ENCODE data around the gene RDH5. TPM values are rescaled to one million over a fixed set of nuclear protein-coding genes. Genes with fewer than 3 reads are reported as not detected.

Gene RDH5
- total RNA-seq, 4 donors from 2014 or later = 13.8 to 23.0 (median 17.2) TPM

GRCh38 chr12:55737581-55738122, 17.5 kb downstream of the RDH5 start:
- Histone ChIP-seq H3K27me3 (no peaks in the 10 kb centered on the region), H3K4me1 (peaks cover 23 to 33% (median 28%) of the 10 kb centered on the region in 4 donors), H3K27ac (replicated peaks in 1 of 4) (peak overlapping the region; percentile 64 to 78 (median 76)), H3K36me3 (no peaks in the 10 kb centered on the region), H3K9me3 (no peaks in the 10 kb centered on the region), H3K4me3 (peak overlapping the region; percentile 46 to 63 (median 56))
- no peak for DNase-seq (ENCODE audit: extremely low spot score)
- TF ChIP-seq, protein P1, sequence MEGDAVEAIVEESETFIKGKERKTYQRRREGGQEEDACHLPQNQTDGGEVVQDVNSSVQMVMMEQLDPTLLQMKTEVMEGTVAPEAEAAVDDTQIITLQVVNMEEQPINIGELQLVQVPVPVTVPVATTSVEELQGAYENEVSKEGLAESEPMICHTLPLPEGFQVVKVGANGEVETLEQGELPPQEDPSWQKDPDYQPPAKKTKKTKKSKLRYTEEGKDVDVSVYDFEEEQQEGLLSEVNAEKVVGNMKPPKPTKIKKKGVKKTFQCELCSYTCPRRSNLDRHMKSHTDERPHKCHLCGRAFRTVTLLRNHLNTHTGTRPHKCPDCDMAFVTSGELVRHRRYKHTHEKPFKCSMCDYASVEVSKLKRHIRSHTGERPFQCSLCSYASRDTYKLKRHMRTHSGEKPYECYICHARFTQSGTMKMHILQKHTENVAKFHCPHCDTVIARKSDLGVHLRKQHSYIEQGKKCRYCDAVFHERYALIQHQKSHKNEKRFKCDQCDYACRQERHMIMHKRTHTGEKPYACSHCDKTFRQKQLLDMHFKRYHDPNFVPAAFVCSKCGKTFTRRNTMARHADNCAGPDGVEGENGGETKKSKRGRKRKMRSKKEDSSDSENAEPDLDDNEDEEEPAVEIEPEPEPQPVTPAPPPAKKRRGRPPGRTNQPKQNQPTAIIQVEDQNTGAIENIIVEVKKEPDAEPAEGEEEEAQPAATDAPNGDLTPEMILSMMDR (IDR thresholded peaks at IDR 0.05) = no peak
- no peak for TF ChIP-seq POLR2A (IDR thresholded peaks at IDR 0.05; ENCODE audit: low read depth)
- TF ChIP-seq POLR2AphosphoS5 (IDR thresholded peaks at IDR 0.05) = no peak
- TF ChIP-seq EP300 (IDR thresholded peaks at IDR 0.05) = no peak
- WGBS = 2% methylated on average over 4 of the region's 4 CpGs
- intact Hi-C loops (cut with DNase I) = loop anchor here (5.0 kb wide), 2 partner anchors 55 to 80 kb away; partner anchors contain the start of genes ORMDL2 and SARNP

DNA sequence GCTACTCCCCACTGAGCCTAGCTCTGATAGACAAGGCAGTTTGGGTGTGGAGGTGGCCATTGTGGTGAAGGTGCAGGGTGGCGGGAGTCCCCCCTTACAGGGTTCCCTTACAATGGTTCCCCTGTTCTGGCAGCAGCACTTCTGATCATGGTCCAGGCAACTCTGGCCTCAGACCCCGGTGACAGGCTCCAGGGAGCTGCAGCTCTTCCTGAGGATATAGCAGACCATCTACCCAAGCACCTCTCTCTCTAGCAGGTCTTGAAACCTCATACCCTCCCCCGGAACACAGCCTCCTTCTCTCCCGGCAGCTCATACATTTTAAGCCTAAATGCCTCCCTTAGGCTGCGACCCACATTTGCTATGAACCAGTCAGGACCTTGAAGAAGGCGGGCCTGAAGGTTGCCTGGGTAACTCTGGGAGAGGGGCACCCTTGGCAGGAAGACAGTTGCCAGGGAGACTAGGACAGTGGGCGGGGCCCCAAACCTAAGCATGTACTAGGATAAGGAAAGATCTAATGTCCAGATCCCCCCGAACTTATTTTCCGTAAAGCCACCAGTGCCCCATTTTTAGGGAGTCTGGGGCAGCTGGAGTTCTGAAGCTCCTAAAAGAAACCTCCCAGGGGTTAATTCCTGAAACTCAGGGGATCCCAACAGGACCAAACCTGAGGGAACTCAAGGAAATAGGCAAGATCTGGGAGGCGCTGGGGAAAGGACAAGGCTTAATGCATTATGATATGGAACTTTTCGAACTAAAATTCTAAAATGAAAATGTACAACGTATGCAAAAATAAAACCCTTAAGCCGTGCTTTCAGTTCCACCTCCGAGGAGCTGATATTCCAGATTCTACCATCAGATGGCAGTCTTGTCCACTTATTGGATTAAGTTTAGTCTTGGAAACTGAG, 18.2 kb downstream of the RDH5 start:
- Histone ChIP-seq H3K9me3 (no peaks in the 10 kb centered on the region), H3K27ac (replicated peaks in 1 of 4) (peak overlapping the region; percentile 64 to 78 (median 76)), H3K4me3 (peak overlapping the region; percentile 46 to 63 (median 56)), H3K4me1 (peaks cover 24 to 35% (median 30%) of the 10 kb centered on the region in 4 donors), H3K27me3 (no peaks in the 10 kb centered on the region), H3K36me3 (no peaks in the 10 kb centered on the region)
- TF ChIP-seq EP300 (IDR thresholded peaks at IDR 0.05) (no peak), POLR2AphosphoS5 (IDR thresholded peaks at IDR 0.05) (no peak), POLR2A (IDR thresholded peaks at IDR 0.05; ENCODE audit: low read depth) (no peak)
- TF ChIP-seq, protein P1 (IDR thresholded peaks at IDR 0.05) = peak; percentile 86 to 95 (median 90)
- DNase-seq (ENCODE audit: extremely low spot score) = peak; percentile 96
- intact Hi-C loops (cut with DNase I) = loop anchor here (5.0 kb wide), 2 partner anchors 56 to 79 kb away; partner anchors contain the start of genes ORMDL2 and SARNP
- 2% methylated on average over 14 of the region's 14 CpGs for WGBS

GRCh38 chr12:55739025-55739378, 18.8 kb downstream of the RDH5 start:
- H3K27ac ChIP-seq (replicated peaks in 1 of 4) = peak overlapping the region in 2 of 4 donors; percentile 75 to 78
- TF ChIP-seq POLR2AphosphoS5 (IDR thresholded peaks at IDR 0.05) = no peak
- no peak for TF ChIP-seq POLR2A (IDR thresholded peaks at IDR 0.05; ENCODE audit: low read depth)
- no peak for TF ChIP-seq EP300 (IDR thresholded peaks at IDR 0.05)
- TF ChIP-seq, protein P1 (IDR thresholded peaks at IDR 0.05) = no peak
- WGBS = 82% methylated on average over 2 of the region's 2 CpGs
- peaks cover 30 to 41% (median 36%) of the 10 kb centered on the region in 4 donors for H3K4me1 ChIP-seq
- H3K27me3 ChIP-seq = no peaks in the 10 kb centered on the region
- no peaks in the 10 kb centered on the region for H3K9me3 ChIP-seq
- no peak for DNase-seq (ENCODE audit: extremely low spot score)
- H3K36me3 ChIP-seq = no peaks in the 10 kb centered on the region
- H3K4me3 ChIP-seq = peak overlapping the region; percentile 46 to 63 (median 56)
- intact Hi-C loops (cut with DNase I) = loop anchor here (5.0 kb wide), 2 partner anchors 57 to 78 kb away; partner anchors contain the start of genes ORMDL2 and SARNP

GRCh38 chr12:55741931-55742680, 21.9 kb downstream of the RDH5 start:
- intact Hi-C loops (cut with DNase I) = loop anchor here (2.0 to 10.0 kb wide), 2 partner anchors 199 to 293 kb away; no protein-coding TSS in a partner anchor
- Histone ChIP-seq H3K27ac (replicated peaks in 1 of 4) (peak overlapping the region; percentile 65 to 81 (median 78)), H3K9me3 (no peaks in the 10 kb centered on the region), H3K27me3 (no peaks in the 10 kb centered on the region), H3K36me3 (no peaks in the 10 kb centered on the region), H3K4me1 (peaks cover 39 to 63% (median 55%) of the 10 kb centered on the region in 4 donors), H3K4me3 (peak overlapping the region; percentile 59 to 65 (median 62))
- WGBS = 21% methylated on average over 3 of the region's 3 CpGs
- DNase-seq (ENCODE audit: extremely low spot score) = no peak
- TF ChIP-seq POLR2A (IDR thresholded peaks at IDR 0.05; ENCODE audit: low read depth) (no peak), POLR2AphosphoS5 (IDR thresholded peaks at IDR 0.05) (no peak), EP300 (IDR thresholded peaks at IDR 0.05) (no peak)
- TF ChIP-seq, protein P1 (IDR thresholded peaks at IDR 0.05) = no peak
